HG03045 (cell line): ENCODE measurements around the gene STAB1.

Experiments used
- ATAC-seq: cut with Tn5 transposase; IDR thresholded peaks from one replicate; pipeline ENCODE4 v1.9.1; 2021; ENCODE audit warnings: mild to moderate bottlenecking, moderate library complexity; ENCODE audit not compliant: unreplicated experiment

The STAB1 gene

GRCh38 chr3:52458770-52459545 is 36.2 kb upstream of the STAB1 start:
- no peak for ATAC-seq

DNA sequence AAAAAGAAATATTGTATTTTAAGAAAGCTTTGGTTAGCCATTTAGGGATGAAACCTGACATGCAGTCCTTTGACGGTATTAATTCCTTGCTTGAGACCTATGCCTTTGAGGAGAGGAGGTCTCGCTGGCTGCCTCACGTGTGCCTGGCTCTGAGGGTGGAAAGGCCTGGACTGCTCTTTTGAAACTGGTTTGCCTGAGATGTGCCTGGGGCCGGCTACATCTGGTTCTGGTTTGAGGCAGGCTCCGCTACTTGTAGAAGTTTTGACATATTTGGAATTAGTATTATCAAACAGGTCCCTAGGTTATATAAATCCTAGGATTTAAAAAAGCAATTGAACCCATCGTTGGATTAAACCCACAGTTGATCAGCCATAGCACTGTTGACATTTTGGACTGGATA is 33.3 kb upstream of the STAB1 start:
- ATAC-seq, result no peak

DNA sequence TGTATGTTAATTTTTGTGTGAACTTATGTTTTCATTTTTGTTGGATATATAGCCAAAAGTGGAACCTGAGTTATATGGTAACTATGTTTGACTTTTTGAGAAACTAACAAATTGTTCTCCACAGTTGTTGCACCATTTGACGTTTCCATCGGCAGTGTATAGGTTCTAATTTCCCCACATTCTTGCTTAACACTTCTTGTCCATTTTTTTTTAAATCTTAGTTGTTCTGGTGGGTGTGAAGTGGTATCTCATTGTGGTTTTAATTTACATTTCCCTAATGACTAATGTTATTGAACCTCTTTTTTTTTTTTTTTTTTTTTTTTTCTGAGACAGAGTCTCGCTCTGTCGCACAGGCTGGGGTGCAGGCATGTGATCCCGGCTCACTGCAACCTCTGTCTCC is 31.7 kb upstream of the STAB1 start:
- no peak for ATAC-seq

DNA sequence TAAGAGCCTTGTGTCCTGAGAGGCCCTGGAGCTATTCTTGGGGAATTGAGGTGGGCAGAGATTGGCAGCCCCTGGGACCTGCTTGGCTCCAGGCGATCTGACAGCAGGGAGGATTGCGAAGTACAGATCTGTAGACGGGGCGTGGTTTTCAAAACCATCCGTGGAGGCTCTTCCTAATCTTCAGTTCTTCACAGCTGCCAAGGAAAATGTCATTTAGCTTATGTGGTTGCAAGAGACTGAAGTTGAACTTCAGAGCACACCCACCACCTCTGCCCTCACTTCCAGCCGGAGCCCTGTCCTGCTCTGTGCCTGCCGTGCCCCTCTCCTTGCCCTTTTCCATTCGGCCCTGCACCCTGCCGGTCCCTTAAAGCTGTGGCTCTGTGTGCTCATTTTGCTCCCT is 26.8 kb upstream of the STAB1 start:
- no peak for ATAC-seq

- no peak for ATAC-seq
These were observed 26.1 kb upstream of the STAB1 start for GRCh38 chr3:52469001-52469400.

DNA sequence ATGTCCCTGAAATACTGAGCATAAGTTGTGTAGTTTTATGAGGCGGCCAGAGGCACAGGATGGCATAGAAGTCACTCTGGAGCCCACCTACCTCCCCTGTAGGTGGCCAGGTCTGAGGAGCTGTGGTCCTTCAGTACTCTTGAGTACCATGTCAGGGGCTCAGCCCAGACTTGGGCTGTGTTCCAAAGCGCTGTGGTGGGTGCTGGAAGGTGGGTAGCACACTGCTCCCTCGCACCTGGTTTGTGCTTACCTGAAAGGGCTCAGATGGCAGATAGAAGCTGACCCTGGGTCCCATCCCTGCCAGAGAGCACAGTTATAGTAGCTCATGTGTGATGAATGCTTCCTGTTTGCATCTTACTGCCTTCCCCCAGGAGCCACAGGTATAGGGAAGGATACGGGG is 24.2 kb upstream of the STAB1 start:
- ATAC-seq, result no peak

GRCh38 chr3:52471371-52472238 is 23.5 kb upstream of the STAB1 start:
- no peak for ATAC-seq

DNA sequence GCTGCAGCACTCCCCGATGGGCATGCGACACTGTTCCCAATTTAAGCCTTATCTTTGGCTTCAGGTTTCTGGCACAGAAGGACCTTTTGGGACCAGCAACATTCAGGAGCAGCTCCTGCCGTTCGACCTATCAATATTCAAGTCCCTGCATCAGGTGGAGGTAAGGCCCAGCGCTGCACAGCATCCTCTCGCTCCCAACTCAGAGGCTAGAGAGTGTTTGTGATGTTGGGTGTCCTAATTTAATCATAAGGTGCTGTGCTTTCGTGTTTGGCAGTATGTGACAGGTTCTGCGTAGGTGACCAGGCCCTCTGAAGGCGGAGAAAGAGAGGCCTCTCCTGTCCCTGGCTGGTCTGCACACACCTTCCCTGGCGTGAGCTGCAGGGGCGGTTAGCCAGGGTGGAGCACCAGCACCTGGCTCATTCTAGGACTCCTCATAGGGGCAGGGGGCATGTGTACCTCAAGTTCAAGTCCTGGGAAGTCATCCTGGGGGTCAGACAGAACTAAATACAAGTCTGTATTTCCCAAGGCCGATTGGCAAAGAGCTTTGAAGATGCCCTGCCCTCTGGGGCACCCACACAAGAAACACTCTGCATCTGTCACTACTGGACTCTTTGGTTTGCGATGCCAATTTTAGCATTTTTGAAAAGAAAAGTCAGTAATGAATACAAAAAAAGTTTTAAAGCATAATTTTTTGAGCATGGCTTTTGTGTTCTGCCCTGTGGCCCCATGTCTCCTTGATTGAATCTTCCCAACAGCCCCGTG is 22.7 kb upstream of the STAB1 start:
- no peak for ATAC-seq

DNA sequence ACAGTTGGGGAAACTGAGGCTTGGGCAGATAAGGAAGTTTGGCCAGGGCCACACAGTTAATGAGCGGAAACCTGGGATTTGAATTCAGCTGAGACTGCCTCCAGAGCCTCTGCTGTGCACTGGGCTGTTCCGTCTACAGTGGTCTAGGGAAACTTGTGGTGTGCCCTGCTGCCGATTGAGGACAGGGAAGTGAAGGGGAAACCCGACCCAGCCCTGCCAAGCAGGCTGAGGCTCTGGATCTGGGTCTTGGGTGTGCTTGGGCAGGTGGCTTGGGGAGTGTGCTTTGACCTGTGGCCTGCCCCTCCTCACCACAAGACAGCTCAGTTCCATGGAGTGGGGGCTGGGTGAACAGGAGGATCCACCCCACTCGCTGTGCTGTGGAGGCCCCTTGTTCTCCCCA is 22.1 kb upstream of the STAB1 start:
- no peak for ATAC-seq

GRCh38 chr3:52477076-52477795 is 17.9 kb upstream of the STAB1 start:
- no peak for ATAC-seq

DNA sequence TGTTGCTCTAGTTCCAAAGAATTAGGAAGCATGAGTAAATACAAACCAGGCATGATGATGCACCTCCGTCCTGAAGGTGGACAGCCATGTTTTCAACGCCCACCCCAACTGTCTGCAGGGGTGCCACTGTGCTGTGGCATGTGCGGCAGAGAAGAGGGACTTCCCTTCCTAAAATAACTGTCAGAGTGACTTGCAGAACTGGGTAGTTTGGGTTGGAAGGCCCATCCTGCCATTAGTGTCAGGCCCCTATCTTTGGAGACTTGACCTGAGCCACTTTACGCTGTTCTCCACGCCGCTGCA is 17.4 kb upstream of the STAB1 start:
- ATAC-seq, result no peak

GRCh38 chr3:52479037-52479876 is 15.9 kb upstream of the STAB1 start:
- no peak for ATAC-seq

- no peak for ATAC-seq
These were observed 15.1 kb upstream of the STAB1 start for GRCh38 chr3:52479877-52480575.

GRCh38 chr3:52480768-52481715 is 14.1 kb upstream of the STAB1 start:
- no peak for ATAC-seq

DNA sequence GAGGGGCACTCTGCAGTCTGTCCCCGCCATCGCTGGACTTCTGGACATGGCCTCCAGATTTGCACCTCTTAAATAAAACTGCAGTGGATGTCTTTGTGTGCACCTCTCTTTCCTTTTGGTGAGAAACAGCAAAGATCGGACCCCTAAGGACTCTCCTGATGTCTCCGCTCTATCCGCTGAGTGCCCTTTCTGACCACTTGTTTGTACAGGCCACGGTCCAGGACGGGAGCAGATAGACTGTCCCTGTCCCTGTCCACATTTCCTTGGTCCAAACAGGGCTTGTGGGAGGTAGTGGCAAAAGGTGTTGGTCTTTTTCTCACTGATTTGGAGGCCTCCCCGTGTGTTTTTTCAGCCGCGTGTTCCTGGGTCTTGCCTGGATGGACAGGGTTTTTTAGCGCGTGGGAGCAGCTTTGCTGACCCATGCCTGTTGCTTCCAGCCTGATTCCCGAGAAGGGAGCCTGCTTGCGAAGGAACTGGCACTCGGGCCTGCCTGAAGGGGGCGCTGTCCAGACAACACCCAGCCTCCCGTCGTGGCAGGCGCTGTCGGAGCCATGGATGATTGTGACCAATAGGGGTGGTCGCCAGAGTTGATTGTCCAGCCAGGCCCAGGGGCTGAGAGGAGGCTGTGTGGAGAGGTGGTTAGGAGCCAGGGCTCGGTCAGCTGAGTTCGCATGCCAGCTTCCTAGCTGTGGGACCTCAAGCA is 13.2 kb upstream of the STAB1 start:
- no peak for ATAC-seq

DNA sequence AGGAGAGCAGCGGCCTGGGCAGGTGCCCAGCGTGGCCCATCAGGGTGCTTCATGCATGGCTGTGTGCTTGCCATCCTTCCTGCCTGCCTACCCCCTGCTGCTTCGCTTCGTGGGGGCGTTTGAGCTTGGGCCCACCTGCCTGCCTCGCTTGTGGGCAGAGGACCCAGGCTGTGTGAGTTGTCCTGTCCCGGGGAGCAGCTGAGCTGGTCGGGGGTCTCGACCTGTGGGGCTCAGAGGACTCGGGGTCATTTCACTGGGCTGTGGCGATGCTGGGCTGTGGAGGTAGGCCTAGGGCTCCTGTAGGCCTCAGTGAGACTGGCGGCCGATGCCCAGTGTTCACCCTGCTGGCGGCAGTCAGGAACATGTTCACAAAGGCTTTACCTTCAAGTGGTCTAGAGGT is 12.1 kb upstream of the STAB1 start:
- no peak for ATAC-seq

DNA sequence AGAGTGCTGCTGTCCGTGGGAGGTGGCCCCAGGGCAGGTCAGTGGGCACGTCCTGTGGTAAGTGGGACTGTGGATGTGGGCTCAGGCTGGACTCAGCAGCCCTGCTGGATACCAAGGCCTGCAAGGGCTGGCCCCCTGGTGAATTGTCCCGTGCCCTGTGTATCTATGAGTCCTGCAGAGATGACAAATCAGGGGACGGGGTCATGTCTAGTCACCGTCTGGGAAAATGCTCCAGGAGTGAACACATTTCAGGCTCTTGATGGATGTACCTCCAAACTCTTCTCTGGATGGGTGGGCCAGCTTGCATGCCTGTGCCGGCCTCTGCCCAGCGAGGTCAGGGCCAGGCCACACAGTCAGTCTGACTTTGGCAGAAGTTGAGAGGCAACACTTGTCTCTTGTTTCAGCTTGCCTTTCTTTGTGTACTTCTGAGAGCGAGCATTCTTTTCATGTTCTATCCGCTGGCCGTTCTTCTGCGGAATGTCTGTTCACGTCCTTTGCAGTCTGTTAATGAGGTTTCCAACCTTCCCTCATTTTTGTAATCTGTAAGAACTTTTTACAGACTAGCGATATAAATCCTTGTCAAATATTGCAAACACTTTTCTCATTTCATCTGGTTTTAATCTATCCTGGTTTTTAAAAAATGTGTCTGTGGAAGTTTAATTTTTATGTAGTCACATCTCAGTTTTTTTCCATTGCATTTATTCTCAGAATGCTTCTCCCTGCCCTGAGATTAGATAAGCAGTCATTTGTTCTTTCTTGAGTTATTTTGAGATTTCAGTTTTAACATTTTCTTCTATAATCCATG is 11.4 kb upstream of the STAB1 start:
- no peak for ATAC-seq
